ENCODE data around the gene TRAF7. TPM values are rescaled to one million over a fixed set of nuclear protein-coding genes. Genes with fewer than 3 reads are reported as not detected.

TRAF7 gene
- polyA plus RNA-seq, 3 donors, result 5.9 to 41.9 (median 6.7) TPM

- Histone ChIP-seq H3K4me1 (ENCODE audit: control insufficient read depth in 1 of 2, insufficient read depth in 2 of 2, low read length in 2 of 2) (peaks cover 3 to 7% of the 10 kb centered on the region in 2 donors), H3K36me3 (replicated peaks in 1 of 2; ENCODE audit: control insufficient read depth in 1 of 2, insufficient read depth in 2 of 2, low read length in 2 of 2) (no peaks in the 10 kb centered on the region), H2AFZ (ENCODE audit: insufficient read depth, low read depth, low read length, poor library complexity, severe bottlenecking) (no peak overlapping the region), H3K9ac (ENCODE audit: insufficient read depth, low read length, poor library complexity, severe bottlenecking) (no peak overlapping the region), H4K20me1 (ENCODE audit: insufficient read depth, low read length) (no peaks in the 10 kb centered on the region), H3K27ac (ENCODE audit: low read depth in 1 of 2, low read length in 2 of 2) (no peak overlapping the region), H3K27me3 (ENCODE audit: control insufficient read depth in 2 of 2, insufficient read depth in 2 of 2, low read length in 2 of 2) (peaks cover 35 to 54% of the 10 kb centered on the region in 2 donors), H3K9me3 (replicated peaks in 1 of 2; ENCODE audit: control insufficient read depth in 1 of 2, insufficient read depth in 1 of 2, low read length in 2 of 2) (peaks cover 0 to 7% of the 10 kb centered on the region in 2 donors), H3K4me3 (replicated peaks in 1 of 3; ENCODE audit: low read depth in 2 of 3, low read length in 3 of 3) (no peak overlapping the region), H3K4me2 (replicated peaks; ENCODE audit: extremely low read depth, low read length, poor library complexity, severe bottlenecking) (peak overlapping the region; percentile 22), H3K79me2 (ENCODE audit: insufficient read depth, low read length) (no peaks in the 10 kb centered on the region)
- under 1% methylated on average over 40 of the region's 49 CpGs for WGBS (ENCODE audit: insufficient coverage)
- Mint-ChIP-seq H3K9me3 (peaks cover 0 to 13% (median 4%) of the 10 kb centered on the region in 7 donors), H3K4me1 (peaks cover 4% of the 10 kb centered on the region), H3K36me3 (no peaks in the 10 kb centered on the region), H3K27ac (peak overlapping the region in 1 of 7 donors; percentile 53), H3K27me3 (ENCODE audit: low read depth in 3 of 3) (peaks cover 53 to 73% (median 58%) of the 10 kb centered on the region in 3 donors), H3K4me3 (peak overlapping the region in 1 of 2 donors; percentile 69)
- intact Hi-C loops (cut with micrococcal nuclease), result loop anchor here in 1 of 2 donors (5.0 kb wide), 1 partner anchor 57 kb away; the partner anchor contains the start of gene ECI1
- TF ChIP-seq CTCF (IDR thresholded peaks at IDR 0.05), result no peak
- DNase-seq, result no peak
These were observed 40.0 kb downstream of the TRAF7 start for GRCh38 chr16:2195322-2196161.

- H3K27me3 Mint-ChIP-seq (ENCODE audit: low read depth in 3 of 3), result peaks cover 53 to 79% (median 60%) of the 10 kb centered on the region in 3 donors
- no peaks in the 10 kb centered on the region for H3K79me2 ChIP-seq (ENCODE audit: insufficient read depth, low read length)
- H3K9me3 Mint-ChIP-seq, result peaks cover 0 to 13% (median 4%) of the 10 kb centered on the region in 7 donors
- H3K27ac ChIP-seq (ENCODE audit: low read depth in 1 of 2, low read length in 2 of 2), result no peak within 1 kb of the TSS
- H2AFZ ChIP-seq (ENCODE audit: insufficient read depth, low read depth, low read length, poor library complexity, severe bottlenecking), result no peak within 1 kb of the TSS
- H3K4me3 Mint-ChIP-seq, result peak within 1 kb of the TSS; percentile 27 to 76
- intact Hi-C loops (cut with micrococcal nuclease), result loop anchor here in 1 of 2 donors (5.0 kb wide), 1 partner anchor 56 kb away; the partner anchor contains the start of gene ECI1
- peaks cover 35 to 54% of the 10 kb centered on the region in 2 donors for H3K27me3 ChIP-seq (ENCODE audit: control insufficient read depth in 2 of 2, insufficient read depth in 2 of 2, low read length in 2 of 2)
- peak; percentile 10 to 31 (median 27) for DNase-seq
- under 1% methylated on average over 99 of the region's 129 CpGs for WGBS (ENCODE audit: insufficient coverage)
- peak within 1 kb of the TSS; percentile 22 for H3K4me2 ChIP-seq (replicated peaks; ENCODE audit: extremely low read depth, low read length, poor library complexity, severe bottlenecking)
- no peak for TF ChIP-seq CTCF (IDR thresholded peaks at IDR 0.05)
- H3K4me1 Mint-ChIP-seq, result peaks cover 4% of the 10 kb centered on the region
- peaks cover 3 to 7% of the 10 kb centered on the region in 2 donors for H3K4me1 ChIP-seq (ENCODE audit: control insufficient read depth in 1 of 2, insufficient read depth in 2 of 2, low read length in 2 of 2)
- H3K9me3 ChIP-seq (replicated peaks in 1 of 2; ENCODE audit: control insufficient read depth in 1 of 2, insufficient read depth in 1 of 2, low read length in 2 of 2), result peaks cover 0 to 7% of the 10 kb centered on the region in 2 donors
- H3K4me3 ChIP-seq (replicated peaks in 1 of 3; ENCODE audit: low read depth in 2 of 3, low read length in 3 of 3), result no peak within 1 kb of the TSS
- no peak within 1 kb of the TSS for H3K27ac Mint-ChIP-seq
- no peaks in the 10 kb centered on the region for H4K20me1 ChIP-seq (ENCODE audit: insufficient read depth, low read length)
- H3K36me3 ChIP-seq (replicated peaks in 1 of 2; ENCODE audit: control insufficient read depth in 1 of 2, insufficient read depth in 2 of 2, low read length in 2 of 2), result no peaks in the 10 kb centered on the region
- no peaks in the 10 kb centered on the region for H3K36me3 Mint-ChIP-seq
- H3K9ac ChIP-seq (ENCODE audit: insufficient read depth, low read length, poor library complexity, severe bottlenecking), result no peak within 1 kb of the TSS
These were observed 40.8 kb downstream of the TRAF7 start, which contains the start of gene CASKIN1 for GRCh38 chr16:2196162-2196980. CASKIN1 (minus strand) TSS chr16:2196605; CDS start chr16:2196432, 173 bp downstream.

All from CD14-positive monocyte (primary cell).